ENCODE results near the gene CALML5.

The CALML5 gene

GRCh38 chr10:5502061-5502521, 2.7 kb upstream of the CALML5 start:
- H3K4me3 ChIP-seq (ENCODE audit: low read length) = no peak overlapping the region
- no peak overlapping the region for H3K27ac ChIP-seq (ENCODE audit: low read depth, low read length)
- no peaks in the 10 kb centered on the region for H3K4me1 ChIP-seq (ENCODE audit: control insufficient read depth, low read length)
- H3F3A ChIP-seq (ENCODE audit: control insufficient read depth, insufficient read depth) = no peaks in the 10 kb centered on the region
- no peaks in the 10 kb centered on the region for H4K20me1 ChIP-seq (ENCODE audit: control insufficient read depth, insufficient read depth, low read depth, low read length)
- no peak for TF ChIP-seq CTCF (IDR thresholded peaks at IDR 0.05; ENCODE audit: low read depth, low read length, poor library complexity, severe bottlenecking)
- no peak for TF ChIP-seq EZH2phosphoT487 (IDR thresholded peaks at IDR 0.05; ENCODE audit: borderline replicate concordance, low read length)
- no peak overlapping the region for H3K4me2 ChIP-seq (ENCODE audit: low read length)
- H3K9me3 ChIP-seq (ENCODE audit: control insufficient read depth, insufficient read depth, low read length) = no peaks in the 10 kb centered on the region
- H3K27me3 ChIP-seq (ENCODE audit: control insufficient read depth, low read length) = peaks cover 27% of the 10 kb centered on the region
- H3K9me2 ChIP-seq (replicated peaks; ENCODE audit: control insufficient read depth, low read length) = no peaks in the 10 kb centered on the region
- H3K79me2 ChIP-seq (ENCODE audit: control insufficient read depth, low read length) = no peaks in the 10 kb centered on the region
- H3K36me3 ChIP-seq (ENCODE audit: control insufficient read depth, low read length) = no peaks in the 10 kb centered on the region

GRCh38 chr10:5500910-5501309, 1.5 kb upstream of the CALML5 start:
- H3K27ac ChIP-seq (ENCODE audit: low read depth, low read length) = no peak overlapping the region
- H3K79me2 ChIP-seq (ENCODE audit: control insufficient read depth, low read length) = no peaks in the 10 kb centered on the region
- H3K9me2 ChIP-seq (replicated peaks; ENCODE audit: control insufficient read depth, low read length) = no peaks in the 10 kb centered on the region
- no peaks in the 10 kb centered on the region for H4K20me1 ChIP-seq (ENCODE audit: control insufficient read depth, insufficient read depth, low read depth, low read length)
- no peaks in the 10 kb centered on the region for H3K9me3 ChIP-seq (ENCODE audit: control insufficient read depth, insufficient read depth, low read length)
- peaks cover 27% of the 10 kb centered on the region for H3K27me3 ChIP-seq (ENCODE audit: control insufficient read depth, low read length)
- no peaks in the 10 kb centered on the region for H3F3A ChIP-seq (ENCODE audit: control insufficient read depth, insufficient read depth)
- no peaks in the 10 kb centered on the region for H3K4me1 ChIP-seq (ENCODE audit: control insufficient read depth, low read length)
- no peak for TF ChIP-seq EZH2phosphoT487 (IDR thresholded peaks at IDR 0.05; ENCODE audit: borderline replicate concordance, low read length)
- H3K36me3 ChIP-seq (ENCODE audit: control insufficient read depth, low read length) = no peaks in the 10 kb centered on the region
- no peak overlapping the region for H3K4me3 ChIP-seq (ENCODE audit: low read length)
- no peak overlapping the region for H3K4me2 ChIP-seq (ENCODE audit: low read length)

GRCh38 chr10:5500162-5500670, 846 bp upstream of the CALML5 start:
- H3K9me3 ChIP-seq (ENCODE audit: control insufficient read depth, insufficient read depth, low read length) = no peaks in the 10 kb centered on the region
- no peaks in the 10 kb centered on the region for H4K20me1 ChIP-seq (ENCODE audit: control insufficient read depth, insufficient read depth, low read depth, low read length)
- no peaks in the 10 kb centered on the region for H3F3A ChIP-seq (ENCODE audit: control insufficient read depth, insufficient read depth)
- no peak overlapping the region for H3K4me2 ChIP-seq (ENCODE audit: low read length)
- peaks cover 27% of the 10 kb centered on the region for H3K27me3 ChIP-seq (ENCODE audit: control insufficient read depth, low read length)
- no peak overlapping the region for H3K27ac ChIP-seq (ENCODE audit: low read depth, low read length)
- no peaks in the 10 kb centered on the region for H3K4me1 ChIP-seq (ENCODE audit: control insufficient read depth, low read length)
- no peak overlapping the region for H3K4me3 ChIP-seq (ENCODE audit: low read length)
- H3K9me2 ChIP-seq (replicated peaks; ENCODE audit: control insufficient read depth, low read length) = no peaks in the 10 kb centered on the region
- H3K36me3 ChIP-seq (ENCODE audit: control insufficient read depth, low read length) = no peaks in the 10 kb centered on the region
- H3K79me2 ChIP-seq (ENCODE audit: control insufficient read depth, low read length) = no peaks in the 10 kb centered on the region
- TF ChIP-seq EZH2phosphoT487 (IDR thresholded peaks at IDR 0.05; ENCODE audit: borderline replicate concordance, low read length) (no peak), CTCF (IDR thresholded peaks at IDR 0.05; ENCODE audit: low read depth, low read length, poor library complexity, severe bottlenecking) (no peak)

GRCh38 chr10:5498791-5499492, 428 bp downstream of the CALML5 start:
- H3K4me1 ChIP-seq (ENCODE audit: control insufficient read depth, low read length) = no peaks in the 10 kb centered on the region
- no peak overlapping the region for H3K4me2 ChIP-seq (ENCODE audit: low read length)
- TF ChIP-seq EZH2phosphoT487 (IDR thresholded peaks at IDR 0.05; ENCODE audit: borderline replicate concordance, low read length) (no peak), CTCF (IDR thresholded peaks at IDR 0.05; ENCODE audit: low read depth, low read length, poor library complexity, severe bottlenecking) (no peak)
- H3K9me3 ChIP-seq (ENCODE audit: control insufficient read depth, insufficient read depth, low read length) = no peaks in the 10 kb centered on the region
- no peak overlapping the region for H3K27ac ChIP-seq (ENCODE audit: low read depth, low read length)
- H3K79me2 ChIP-seq (ENCODE audit: control insufficient read depth, low read length) = no peaks in the 10 kb centered on the region
- H3F3A ChIP-seq (ENCODE audit: control insufficient read depth, insufficient read depth) = no peaks in the 10 kb centered on the region
- H3K27me3 ChIP-seq (ENCODE audit: control insufficient read depth, low read length) = peaks cover 27% of the 10 kb centered on the region
- H4K20me1 ChIP-seq (ENCODE audit: control insufficient read depth, insufficient read depth, low read depth, low read length) = no peaks in the 10 kb centered on the region
- H3K4me3 ChIP-seq (ENCODE audit: low read length) = no peak overlapping the region
- no peaks in the 10 kb centered on the region for H3K9me2 ChIP-seq (replicated peaks; ENCODE audit: control insufficient read depth, low read length)
- no peaks in the 10 kb centered on the region for H3K36me3 ChIP-seq (ENCODE audit: control insufficient read depth, low read length)
